Peyer's patch (tissue), 4 donors: ENCODE results near the gene GPAM.
"Not testable (repeated sequence)": the region's sequence is repeated elsewhere in the genome, so short reads cannot be mapped to it uniquely, and the experiment has no call there.

Experiments used
- CTCF ChIP-seq, 6 experiments: fragments of 450-650 bp in 4 of 6; fragments of 200-600 bp in 2 of 6; sonication (generic) in 1 of 6; IDR thresholded peaks; one replicate each; pipeline ENCODE4 v1.5.1; 2017 to 2019; ENCODE audit warnings: antibody characterized with exemption in 6 of 6, mild to moderate bottlenecking in 3 of 6, moderate library complexity in 1 of 6
- POLR2A ChIP-seq, 2 donors: fragments of 450-650 bp; IDR thresholded peaks; one replicate each; pipeline ENCODE4 v1.5.1; 2017; ENCODE audit warnings: antibody characterized with exemption in 2 of 2, mild to moderate bottlenecking in 2 of 2, moderate library complexity in 2 of 2

GRCh38 chr10:112197662-112198061, 14.1 kb upstream of the GPAM start:
- TF ChIP-seq CTCF, POLR2A (IDR thresholded peaks at IDR 0.05): not testable (repeated sequence)
